Measurements from ENCODE around the gene N4BP2L1. TPM values are rescaled to one million over a fixed set of nuclear protein-coding genes. Genes with fewer than 3 reads are reported as not detected.

The N4BP2L1 gene
- total RNA-seq, 1 donor from 2014 or later, result 20.0 TPM

GRCh38 chr13:32446220-32446619, 18.3 kb upstream of the N4BP2L1 start:
- peaks cover 8% of the 10 kb centered on the region for H3K4me1 Mint-ChIP-seq (ENCODE audit: low read depth)
- H3K9me3 Mint-ChIP-seq (ENCODE audit: low read depth), result no peaks in the 10 kb centered on the region
- no peak for DNase-seq (ENCODE audit: low spot score, unreplicated experiment)
- H3K4me3 Mint-ChIP-seq (ENCODE audit: low read depth), result no peak overlapping the region
- H3K36me3 Mint-ChIP-seq (ENCODE audit: insufficient read depth), result peaks cover 11% of the 10 kb centered on the region
- no peak overlapping the region for H3K27ac Mint-ChIP-seq
- TF ChIP-seq CTCF (IDR thresholded peaks at IDR 0.05; ENCODE audit: unreplicated experiment), result no peak
- no peaks in the 10 kb centered on the region for H3K27me3 Mint-ChIP-seq

- H3K36me3 Mint-ChIP-seq (ENCODE audit: insufficient read depth), result peaks cover 9% of the 10 kb centered on the region
- H3K27ac Mint-ChIP-seq, result no peak overlapping the region
- TF ChIP-seq CTCF (IDR thresholded peaks at IDR 0.05; ENCODE audit: unreplicated experiment), result no peak
- DNase-seq (ENCODE audit: low spot score, unreplicated experiment), result no peak
- no peaks in the 10 kb centered on the region for H3K27me3 Mint-ChIP-seq
- H3K9me3 Mint-ChIP-seq (ENCODE audit: low read depth), result no peaks in the 10 kb centered on the region
- peaks cover 8% of the 10 kb centered on the region for H3K4me1 Mint-ChIP-seq (ENCODE audit: low read depth)
- no peak overlapping the region for H3K4me3 Mint-ChIP-seq (ENCODE audit: low read depth)
Measured at GRCh38 chr13:32445461-32445860, 17.5 kb upstream of the N4BP2L1 start.

GRCh38 chr13:32443111-32443510, 15.2 kb upstream of the N4BP2L1 start:
- H3K36me3 Mint-ChIP-seq (ENCODE audit: insufficient read depth), result peaks cover 13% of the 10 kb centered on the region
- H3K27me3 Mint-ChIP-seq, result no peaks in the 10 kb centered on the region
- DNase-seq (ENCODE audit: low spot score, unreplicated experiment), result no peak
- peaks cover 8% of the 10 kb centered on the region for H3K4me1 Mint-ChIP-seq (ENCODE audit: low read depth)
- no peak overlapping the region for H3K4me3 Mint-ChIP-seq (ENCODE audit: low read depth)
- no peak overlapping the region for H3K27ac Mint-ChIP-seq
- TF ChIP-seq CTCF (IDR thresholded peaks at IDR 0.05; ENCODE audit: unreplicated experiment), result peak; percentile 37
- no peaks in the 10 kb centered on the region for H3K9me3 Mint-ChIP-seq (ENCODE audit: low read depth)

GRCh38 chr13:32438871-32439270, 10.9 kb upstream of the N4BP2L1 start:
- no peak for DNase-seq (ENCODE audit: low spot score, unreplicated experiment)
- Mint-ChIP-seq H3K36me3 (ENCODE audit: insufficient read depth) (peaks cover 18% of the 10 kb centered on the region), H3K27me3 (no peaks in the 10 kb centered on the region), H3K4me1 (ENCODE audit: low read depth) (peaks cover 3% of the 10 kb centered on the region), H3K27ac (no peak overlapping the region), H3K4me3 (ENCODE audit: low read depth) (no peak overlapping the region), H3K9me3 (ENCODE audit: low read depth) (no peaks in the 10 kb centered on the region)
- no peak for TF ChIP-seq CTCF (IDR thresholded peaks at IDR 0.05; ENCODE audit: unreplicated experiment)

GRCh38 chr13:32432856-32433255, 4.9 kb upstream of the N4BP2L1 start:
- H3K4me3 Mint-ChIP-seq (ENCODE audit: low read depth), result no peak overlapping the region
- no peak overlapping the region for H3K27ac Mint-ChIP-seq
- H3K4me1 Mint-ChIP-seq (ENCODE audit: low read depth), result peaks cover 8% of the 10 kb centered on the region
- no peak for DNase-seq (ENCODE audit: low spot score, unreplicated experiment)
- no peaks in the 10 kb centered on the region for H3K9me3 Mint-ChIP-seq (ENCODE audit: low read depth)
- peaks cover 15% of the 10 kb centered on the region for H3K36me3 Mint-ChIP-seq (ENCODE audit: insufficient read depth)
- TF ChIP-seq CTCF (IDR thresholded peaks at IDR 0.05; ENCODE audit: unreplicated experiment), result no peak
- no peaks in the 10 kb centered on the region for H3K27me3 Mint-ChIP-seq
